GM06990 (cell line): ENCODE results near the gene FITM1.

Source experiments
- DNase-seq: peaks from one replicate; pipeline ENCODE4 v3.0.0-alpha.2; 2011; ENCODE audit not compliant: insufficient read length; ENCODE audit errors: extremely low read depth
- H3K27me3 ChIP-seq: replicated peaks from 2 replicates; pipeline ENCODE4 v1.6.0; 2011; ENCODE audit warnings: low read length; ENCODE audit not compliant: control insufficient read depth, insufficient read depth
- H3K36me3 ChIP-seq: 2 replicates; pipeline ENCODE4 v1.5.1; 2011; ENCODE audit warnings: low read length; ENCODE audit not compliant: control insufficient read depth, insufficient read depth
- H3K4me3 ChIP-seq: replicated peaks from 2 replicates; pipeline ENCODE4 v1.5.1; 2011; ENCODE audit warnings: low read depth, mild to moderate bottlenecking, control low read depth, low read length
- CTCF ChIP-seq: IDR thresholded peaks from 2 replicates; pipeline ENCODE4 v1.5.1; 2011; ENCODE audit warnings: low read length, control low read depth, mild to moderate bottlenecking, inconsistent platforms; ENCODE audit not compliant: insufficient read depth, poor library complexity, severe bottlenecking

The FITM1 gene

DNA sequence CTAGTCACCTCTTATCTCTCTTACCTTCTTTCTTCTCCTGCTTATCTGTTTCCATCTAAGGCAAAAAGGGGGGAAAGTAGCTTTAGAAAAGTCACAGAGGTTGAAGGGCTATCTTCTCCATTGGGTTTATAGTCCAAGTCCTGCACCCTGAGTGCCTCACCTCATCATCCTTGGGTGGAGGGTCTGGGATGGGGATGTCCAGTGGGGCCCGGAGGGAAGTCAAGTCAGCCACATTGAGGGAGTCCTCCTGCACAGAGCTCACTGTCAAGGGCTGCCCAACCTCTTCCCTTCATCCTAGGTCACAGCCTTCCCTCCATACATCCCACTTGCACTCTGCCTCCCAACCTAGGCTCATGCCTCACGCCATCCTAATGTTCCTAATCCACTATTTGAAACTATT is 14.8 kb downstream of the FITM1 start:
- no peaks in the 10 kb centered on the region for H3K27me3 ChIP-seq
- peak overlapping the region; percentile 100 for H3K4me3 ChIP-seq
- peaks cover 20% of the 10 kb centered on the region for H3K36me3 ChIP-seq
- TF ChIP-seq CTCF: no peak
- DNase-seq: no peak

DNA sequence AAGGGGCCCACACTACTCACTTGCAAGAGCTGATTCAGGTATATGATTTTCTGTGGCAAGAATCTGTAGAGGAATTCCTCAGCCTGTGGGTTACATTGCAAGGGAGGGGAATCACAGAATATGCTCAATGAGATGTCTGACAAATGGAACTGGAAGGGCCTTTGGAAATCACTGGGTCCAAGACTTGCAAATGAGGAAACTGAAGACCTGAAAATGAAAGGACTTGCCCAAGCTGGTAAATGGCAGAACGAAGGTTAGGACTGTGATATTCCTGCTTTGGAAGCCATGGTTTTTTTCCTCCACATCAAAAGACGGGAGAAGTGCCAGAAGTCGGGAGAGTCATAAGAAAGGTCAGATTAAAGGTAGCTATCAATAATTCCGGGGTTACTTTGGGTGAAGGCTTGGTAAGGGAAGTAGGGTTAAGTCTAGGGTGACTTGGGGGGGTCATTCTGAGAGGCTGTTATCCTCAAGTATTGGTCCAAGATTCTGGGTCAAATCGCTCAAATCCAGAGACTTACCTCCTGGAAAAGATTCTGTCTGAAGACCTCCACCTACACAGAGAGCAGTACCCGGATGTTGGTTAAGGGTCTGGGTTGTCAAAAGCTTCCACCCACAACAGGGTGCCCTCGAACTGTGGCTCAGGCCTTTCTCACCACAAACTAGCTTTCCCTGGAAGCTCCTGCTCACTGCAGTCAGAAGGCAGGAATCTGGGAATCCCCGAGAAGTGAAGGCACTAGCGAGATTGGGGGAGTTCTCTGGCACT is 15.4 kb downstream of the FITM1 start:
- Histone ChIP-seq H3K36me3 (peaks cover 26% of the 10 kb centered on the region), H3K27me3 (no peaks in the 10 kb centered on the region), H3K4me3 (peak overlapping the region; percentile 100)
- DNase-seq: no peak
- TF ChIP-seq CTCF: no peak

- H3K27me3 ChIP-seq: no peaks in the 10 kb centered on the region
- peak within 1 kb of the TSS; percentile 100 for H3K4me3 ChIP-seq
- peak; percentile 95 for DNase-seq
- no peak for TF ChIP-seq CTCF
- peaks cover 32% of the 10 kb centered on the region for H3K36me3 ChIP-seq
Measured at GRCh38 chr14:24146453-24146977, 16.1 kb downstream of the FITM1 start, which contains the start of gene PSME2. Gene PSME2, minus strand, starts transcription at chr14:24146610. Its CDS starts 29 bp downstream, at chr14:24146581.

- Histone ChIP-seq H3K27me3 (no peaks in the 10 kb centered on the region), H3K36me3 (peaks cover 37% of the 10 kb centered on the region), H3K4me3 (peak within 1 kb of the TSS; percentile 100)
- TF ChIP-seq CTCF: no peak
- peak; percentile 93 for DNase-seq
Measured at GRCh38 chr14:24146978-24147760, 16.7 kb downstream of the FITM1 start, which contains the start of gene RNF31. Gene RNF31, plus strand, starts transcription at chr14:24147498. Its CDS starts 201 bp downstream, at chr14:24147699.

DNA sequence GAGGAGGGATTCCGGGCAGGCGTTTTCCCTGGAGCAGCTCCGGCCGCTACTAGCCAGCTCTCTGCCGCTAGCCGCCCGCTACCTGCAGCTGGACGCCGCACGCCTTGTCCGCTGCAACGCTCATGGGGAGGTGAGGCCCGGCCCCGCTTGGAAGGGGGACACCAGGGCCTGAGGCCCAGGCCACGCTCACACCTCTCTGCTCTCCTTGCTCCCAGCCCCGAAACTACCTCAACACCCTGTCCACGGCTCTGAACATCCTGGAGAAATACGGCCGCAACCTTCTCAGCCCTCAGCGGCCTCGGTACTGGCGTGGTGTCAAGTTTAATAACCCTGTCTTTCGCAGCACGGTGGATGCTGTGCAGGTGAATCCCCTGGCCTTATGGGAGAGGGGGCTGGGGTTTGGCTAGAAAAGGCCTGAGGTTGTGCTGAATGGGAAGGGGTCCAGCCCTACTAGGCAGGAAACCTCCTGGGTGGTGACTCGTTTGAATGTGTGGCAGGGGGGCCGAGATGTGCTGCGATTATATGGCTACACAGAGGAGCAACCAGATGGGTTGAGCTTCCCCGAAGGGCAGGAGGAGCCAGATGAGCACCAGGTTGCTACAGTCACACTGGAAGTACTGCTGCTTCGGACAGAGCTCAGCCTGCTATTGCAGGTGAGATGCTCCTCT is 17.4 kb downstream of the FITM1 start:
- no peak for TF ChIP-seq CTCF
- Histone ChIP-seq H3K27me3 (no peaks in the 10 kb centered on the region), H3K4me3 (peak overlapping the region; percentile 100), H3K36me3 (peaks cover 39% of the 10 kb centered on the region)
- DNase-seq: no peak
